ENCODE measurements around the gene HEATR3.
A peak's percentile ranks its signal among the peaks of the same experiment; 100 is the strongest.

Gene HEATR3

GRCh38 chr16:50061326-50061725 lies 4.4 kb upstream of the HEATR3 start:
- Histone ChIP-seq H3K36me3 (ENCODE audit: control insufficient read depth, insufficient read depth, low read length) (no peaks in the 10 kb centered on the region), H3K27me3 (ENCODE audit: control insufficient read depth, insufficient read depth, low read length) (no peaks in the 10 kb centered on the region), H3K4me1 (ENCODE audit: control insufficient read depth, insufficient read depth, low read length) (no peaks in the 10 kb centered on the region)

GRCh38 chr16:50065241-50065623 lies 538 bp upstream of the HEATR3 start:
- Histone ChIP-seq H3K36me3 (ENCODE audit: control insufficient read depth, insufficient read depth, low read length) (no peaks in the 10 kb centered on the region), H3K4me3 (ENCODE audit: low read length) (peak overlapping the region; percentile 56), H3K4me1 (ENCODE audit: control insufficient read depth, insufficient read depth, low read length) (peaks cover 12% of the 10 kb centered on the region), H3K27ac (ENCODE audit: low read depth, low read length) (peak overlapping the region; percentile 50), H3K9ac (ENCODE audit: low read length) (no peak overlapping the region), H3K27me3 (ENCODE audit: control insufficient read depth, insufficient read depth, low read length) (no peaks in the 10 kb centered on the region)

More at GRCh38 chr16:50061326-50061725, 4.4 kb upstream of the HEATR3 start:
- H3K9ac ChIP-seq (ENCODE audit: low read length) = no peak overlapping the region
- no peak overlapping the region for H3K4me3 ChIP-seq (ENCODE audit: low read length)
- H3K27ac ChIP-seq (ENCODE audit: low read depth, low read length) = no peak overlapping the region

GRCh38 chr16:50066482-50067289 lies 916 bp downstream of the HEATR3 start:
- Histone ChIP-seq H3K27me3 (ENCODE audit: control insufficient read depth, insufficient read depth, low read length) (no peaks in the 10 kb centered on the region), H3K9ac (ENCODE audit: low read length) (peak overlapping the region; percentile 45), H3K4me1 (ENCODE audit: control insufficient read depth, insufficient read depth, low read length) (peaks cover 12% of the 10 kb centered on the region), H3K27ac (ENCODE audit: low read depth, low read length) (peak overlapping the region; percentile 94), H3K4me3 (ENCODE audit: low read length) (peak overlapping the region; percentile 95), H3K36me3 (ENCODE audit: control insufficient read depth, insufficient read depth, low read length) (peaks cover 3% of the 10 kb centered on the region)

- Histone ChIP-seq H3K4me1 (ENCODE audit: control insufficient read depth, insufficient read depth, low read length) (peaks cover 12% of the 10 kb centered on the region), H3K27me3 (ENCODE audit: control insufficient read depth, insufficient read depth, low read length) (no peaks in the 10 kb centered on the region), H3K4me3 (ENCODE audit: low read length) (peak overlapping the region; percentile 95), H3K27ac (ENCODE audit: low read depth, low read length) (no peak overlapping the region), H3K36me3 (ENCODE audit: control insufficient read depth, insufficient read depth, low read length) (peaks cover 3% of the 10 kb centered on the region), H3K9ac (ENCODE audit: low read length) (no peak overlapping the region)
These were observed 1.6 kb downstream of the HEATR3 start for GRCh38 chr16:50067290-50067853.

- H3K9ac ChIP-seq (ENCODE audit: low read length) = no peak overlapping the region
- H3K4me1 ChIP-seq (ENCODE audit: control insufficient read depth, insufficient read depth, low read length) = peaks cover 12% of the 10 kb centered on the region
- peaks cover 3% of the 10 kb centered on the region for H3K36me3 ChIP-seq (ENCODE audit: control insufficient read depth, insufficient read depth, low read length)
- no peaks in the 10 kb centered on the region for H3K27me3 ChIP-seq (ENCODE audit: control insufficient read depth, insufficient read depth, low read length)
- no peak overlapping the region for H3K27ac ChIP-seq (ENCODE audit: low read depth, low read length)
- no peak overlapping the region for H3K4me3 ChIP-seq (ENCODE audit: low read length)
These were observed 2.8 kb downstream of the HEATR3 start for GRCh38 chr16:50068550-50068949.

GRCh38 chr16:50069060-50069459 lies 3.3 kb downstream of the HEATR3 start:
- Histone ChIP-seq H3K4me1 (ENCODE audit: control insufficient read depth, insufficient read depth, low read length) (peaks cover 12% of the 10 kb centered on the region), H3K27ac (ENCODE audit: low read depth, low read length) (no peak overlapping the region), H3K4me3 (ENCODE audit: low read length) (no peak overlapping the region), H3K27me3 (ENCODE audit: control insufficient read depth, insufficient read depth, low read length) (no peaks in the 10 kb centered on the region), H3K36me3 (ENCODE audit: control insufficient read depth, insufficient read depth, low read length) (peaks cover 3% of the 10 kb centered on the region), H3K9ac (ENCODE audit: low read length) (no peak overlapping the region)

GRCh38 chr16:50071075-50071671 lies 5.4 kb downstream of the HEATR3 start:
- peaks cover 3% of the 10 kb centered on the region for H3K36me3 ChIP-seq (ENCODE audit: control insufficient read depth, insufficient read depth, low read length)
- no peak overlapping the region for H3K27ac ChIP-seq (ENCODE audit: low read depth, low read length)
- H3K4me1 ChIP-seq (ENCODE audit: control insufficient read depth, insufficient read depth, low read length) = peaks cover 12% of the 10 kb centered on the region
- H3K9ac ChIP-seq (ENCODE audit: low read length) = no peak overlapping the region
- no peak overlapping the region for H3K4me3 ChIP-seq (ENCODE audit: low read length)
- H3K27me3 ChIP-seq (ENCODE audit: control insufficient read depth, insufficient read depth, low read length) = no peaks in the 10 kb centered on the region

- no peak overlapping the region for H3K9ac ChIP-seq (ENCODE audit: low read length)
- peaks cover 3% of the 10 kb centered on the region for H3K4me1 ChIP-seq (ENCODE audit: control insufficient read depth, insufficient read depth, low read length)
- H3K4me3 ChIP-seq (ENCODE audit: low read length) = no peak overlapping the region
- no peak overlapping the region for H3K27ac ChIP-seq (ENCODE audit: low read depth, low read length)
- H3K36me3 ChIP-seq (ENCODE audit: control insufficient read depth, insufficient read depth, low read length) = peaks cover 3% of the 10 kb centered on the region
- no peaks in the 10 kb centered on the region for H3K27me3 ChIP-seq (ENCODE audit: control insufficient read depth, insufficient read depth, low read length)
These were observed 7.0 kb downstream of the HEATR3 start for GRCh38 chr16:50072730-50073129.

- H3K9ac ChIP-seq (ENCODE audit: low read length) = no peak overlapping the region
- no peak overlapping the region for H3K4me3 ChIP-seq (ENCODE audit: low read length)
- no peak overlapping the region for H3K27ac ChIP-seq (ENCODE audit: low read depth, low read length)
- peaks cover 20% of the 10 kb centered on the region for H3K36me3 ChIP-seq (ENCODE audit: control insufficient read depth, insufficient read depth, low read length)
- no peaks in the 10 kb centered on the region for H3K4me1 ChIP-seq (ENCODE audit: control insufficient read depth, insufficient read depth, low read length)
- no peaks in the 10 kb centered on the region for H3K27me3 ChIP-seq (ENCODE audit: control insufficient read depth, insufficient read depth, low read length)
These were observed 13.8 kb downstream of the HEATR3 start for GRCh38 chr16:50079397-50080140.

GRCh38 chr16:50081428-50082018 lies 15.8 kb downstream of the HEATR3 start:
- Histone ChIP-seq H3K36me3 (ENCODE audit: control insufficient read depth, insufficient read depth, low read length) (peaks cover 25% of the 10 kb centered on the region), H3K27ac (ENCODE audit: low read depth, low read length) (no peak overlapping the region), H3K4me3 (ENCODE audit: low read length) (no peak overlapping the region), H3K9ac (ENCODE audit: low read length) (no peak overlapping the region), H3K4me1 (ENCODE audit: control insufficient read depth, insufficient read depth, low read length) (no peaks in the 10 kb centered on the region), H3K27me3 (ENCODE audit: control insufficient read depth, insufficient read depth, low read length) (no peaks in the 10 kb centered on the region)

- H3K27ac ChIP-seq (ENCODE audit: low read depth, low read length) = no peak overlapping the region
- no peak overlapping the region for H3K4me3 ChIP-seq (ENCODE audit: low read length)
- H3K36me3 ChIP-seq (ENCODE audit: control insufficient read depth, insufficient read depth, low read length) = peaks cover 25% of the 10 kb centered on the region
- no peaks in the 10 kb centered on the region for H3K27me3 ChIP-seq (ENCODE audit: control insufficient read depth, insufficient read depth, low read length)
- no peaks in the 10 kb centered on the region for H3K4me1 ChIP-seq (ENCODE audit: control insufficient read depth, insufficient read depth, low read length)
- no peak overlapping the region for H3K9ac ChIP-seq (ENCODE audit: low read length)
These were observed 18.2 kb downstream of the HEATR3 start for GRCh38 chr16:50083996-50084395.

- peaks cover 14% of the 10 kb centered on the region for H3K36me3 ChIP-seq (ENCODE audit: control insufficient read depth, insufficient read depth, low read length)
- no peak overlapping the region for H3K9ac ChIP-seq (ENCODE audit: low read length)
- H3K4me3 ChIP-seq (ENCODE audit: low read length) = no peak overlapping the region
- no peaks in the 10 kb centered on the region for H3K4me1 ChIP-seq (ENCODE audit: control insufficient read depth, insufficient read depth, low read length)
- no peak overlapping the region for H3K27ac ChIP-seq (ENCODE audit: low read depth, low read length)
- no peaks in the 10 kb centered on the region for H3K27me3 ChIP-seq (ENCODE audit: control insufficient read depth, insufficient read depth, low read length)
These were observed 20.4 kb downstream of the HEATR3 start for GRCh38 chr16:50086176-50086575.

Data from rectal smooth muscle tissue (tissue), 1 donor.